ENCODE measurements around the gene CXCL8. TPM values are rescaled to one million over a fixed set of nuclear protein-coding genes. Genes with fewer than 3 reads are reported as not detected.
A peak's percentile ranks its signal among the peaks of the same experiment; 100 is the strongest.

CXCL8 gene
- total and polyA plus RNA-seq, 9 of the 15 experiments (the other 6 are each of a cell fraction or from before 2014, with no cell fraction given) = 1.6 to 7.7 (median 3.3) TPM

- peak; percentile 44 for TF ChIP-seq E2F8 (IDR thresholded peaks at IDR 0.05; ENCODE audit: low read depth, partially characterized antibody)
- TF ChIP-seq SMARCA5 (IDR thresholded peaks at IDR 0.05) = no peak
- no peak for TF ChIP-seq ZFP30 (CRISPR knock-in tag; IDR thresholded peaks at IDR 0.05; ENCODE audit: borderline replicate concordance)
- peak; percentile 17; the same call in 1 of the 2 replicates for TF ChIP-seq REST (IDR thresholded peaks at IDR 0.05; ENCODE audit: borderline replicate concordance)
- TF ChIP-seq REST (CRISPR knock-in tag; IDR thresholded peaks at IDR 0.05; ENCODE audit: low read depth) = no peak
- no peak for TF ChIP-seq ZNF740 (CRISPR knock-in tag; IDR thresholded peaks at IDR 0.05)
- TF ChIP-seq ZNF740 (tag; IDR thresholded peaks at IDR 0.05) = 0 out of 4 replicates have a peak, but pooled peaks of 1 of the 2 experiments have one; percentile 25
- no peak for TF ChIP-seq VEZF1 (CRISPR knock-in tag; IDR thresholded peaks at IDR 0.05)
- no peak for TF ChIP-seq HCFC1 (IDR thresholded peaks at IDR 0.05; ENCODE audit: low read depth, low read length)
- peak; percentile 76 for TF ChIP-seq TAF9B (IDR thresholded peaks at IDR 0.05; ENCODE audit: partially characterized antibody)
- TF ChIP-seq C11orf30 (IDR thresholded peaks at IDR 0.05; ENCODE audit: low read depth) = peak; percentile 92
- TF ChIP-seq ZNF140 (CRISPR knock-in tag; IDR thresholded peaks at IDR 0.05) = no peak
- no peak for TF ChIP-seq TARDBP (IDR thresholded peaks at IDR 0.05)
- TF ChIP-seq HMGN3 (IDR thresholded peaks at IDR 0.05; ENCODE audit: borderline replicate concordance, extremely low read depth, insufficient read length, low read depth, low read length) = no peak
Observed at GRCh38 chr4:73704314-73705055, 35.9 kb upstream of the CXCL8 start (continued).
